Suprapubic skin (tissue), 4 donors: ENCODE data around the gene CYP27A1. TPM values are rescaled to one million over a fixed set of nuclear protein-coding genes. Genes with fewer than 3 reads are reported as not detected.
A peak's percentile ranks its signal among the peaks of the same experiment; 100 is the strongest.

Source experiments
- DNase-seq, 2 donors: peaks; one replicate each; pipeline ENCODE4 v3.0.0-alpha.2; 2019; ENCODE audit warnings: low spot score in 2 of 2
- H3K27ac ChIP-seq: fragments of 200-600 bp; sonication (generic); one replicate; pipeline ENCODE4 v1.5.1; 2019
- H3K27me3 ChIP-seq: fragments of 200-600 bp; sonication (generic); one replicate; pipeline ENCODE4 v1.5.1; 2019
- H3K36me3 ChIP-seq: fragments of 200-600 bp; sonication (generic); one replicate; pipeline ENCODE4 v1.5.1; 2019
- H3K4me1 ChIP-seq: fragments of 200-600 bp; sonication (generic); one replicate; pipeline ENCODE4 v1.5.1; 2019
- H3K4me3 ChIP-seq: fragments of 200-600 bp; sonication (generic); one replicate; pipeline ENCODE4 v1.5.1; 2019; ENCODE audit warnings: mild to moderate bottlenecking
- H3K9me3 ChIP-seq: fragments of 200-600 bp; sonication (generic); one replicate; pipeline ENCODE4 v1.5.1; 2019
- EP300 ChIP-seq: sonication (generic); formaldehyde crosslinking; IDR thresholded peaks from one replicate; pipeline ENCODE4 v1.6.1; 2017; ENCODE audit warnings: antibody characterized with exemption
- POLR2A ChIP-seq, 2 donors: fragments of 450-650 bp; IDR thresholded peaks; one replicate each; pipeline ENCODE4 v1.6.1; 2017; ENCODE audit warnings: antibody characterized with exemption in 2 of 2, mild to moderate bottlenecking in 2 of 2, moderate library complexity in 2 of 2
- POLR2AphosphoS5 ChIP-seq, 3 donors: sonication (generic); formaldehyde crosslinking; IDR thresholded peaks; one replicate each; pipeline ENCODE4 v1.6.1; 2017; ENCODE audit warnings: antibody characterized with exemption in 3 of 3
- WGBS: methylation state at CpG from one replicate; pipeline ENCODE4 v1.1.5; 2018; 5-methylcytosine and 5-hydroxymethylcytosine counted together
- total RNA-seq, 4 donors: library from RNA; depleted of rRNA; stranded (reverse); fragments of >200 nt; gene quantifications; one replicate each; pipeline ENCODE4 v1.1.0, GENCODE V29; 2016
- TF ChIP-seq, protein P1 (sequence below), 2 donors: fragments of 200-600 bp in 1 of 2; fragments of 450-650 bp in 1 of 2; sonication (generic) in 1 of 2; IDR thresholded peaks; one replicate each; pipeline ENCODE4 v1.5.1; 2016 to 2019; ENCODE audit warnings: antibody characterized with exemption in 2 of 2, mild to moderate bottlenecking in 1 of 2, moderate library complexity in 1 of 2

Gene CYP27A1
- total RNA-seq, 4 donors from 2014 or later, result 17.4 to 30.7 (median 21.8) TPM

DNA sequence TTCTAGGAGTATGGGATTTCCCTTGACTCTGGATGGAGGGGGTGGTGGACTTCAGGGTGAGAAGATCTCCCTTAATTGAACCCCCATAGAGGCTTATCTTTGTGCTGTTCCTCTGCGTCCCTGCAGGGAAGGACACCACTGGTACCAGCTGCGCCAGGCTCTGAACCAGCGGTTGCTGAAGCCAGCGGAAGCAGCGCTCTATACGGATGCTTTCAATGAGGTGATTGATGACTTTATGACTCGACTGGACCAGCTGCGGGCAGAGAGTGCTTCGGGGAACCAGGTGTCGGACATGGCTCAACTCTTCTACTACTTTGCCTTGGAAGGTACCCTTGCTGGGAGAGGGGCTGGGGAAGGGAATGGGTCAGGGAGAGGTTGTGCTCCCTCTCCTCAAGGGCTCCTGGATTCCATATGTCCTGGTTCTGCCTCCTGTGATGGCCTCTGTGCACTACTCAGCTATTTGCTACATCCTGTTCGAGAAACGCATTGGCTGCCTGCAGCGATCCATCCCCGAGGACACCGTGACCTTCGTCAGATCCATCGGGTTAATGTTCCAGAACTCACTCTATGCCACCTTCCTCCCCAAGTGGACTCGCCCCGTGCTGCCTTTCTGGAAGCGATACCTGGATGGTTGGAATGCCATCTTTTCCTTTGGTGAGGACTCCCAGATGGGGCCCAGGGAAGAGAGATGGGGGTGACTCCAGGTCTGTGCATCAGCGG, 30.3 kb downstream of the CYP27A1 start:
- WGBS, result 95% methylated on average over 10 of the region's 21 CpGs
- TF ChIP-seq, protein P1, sequence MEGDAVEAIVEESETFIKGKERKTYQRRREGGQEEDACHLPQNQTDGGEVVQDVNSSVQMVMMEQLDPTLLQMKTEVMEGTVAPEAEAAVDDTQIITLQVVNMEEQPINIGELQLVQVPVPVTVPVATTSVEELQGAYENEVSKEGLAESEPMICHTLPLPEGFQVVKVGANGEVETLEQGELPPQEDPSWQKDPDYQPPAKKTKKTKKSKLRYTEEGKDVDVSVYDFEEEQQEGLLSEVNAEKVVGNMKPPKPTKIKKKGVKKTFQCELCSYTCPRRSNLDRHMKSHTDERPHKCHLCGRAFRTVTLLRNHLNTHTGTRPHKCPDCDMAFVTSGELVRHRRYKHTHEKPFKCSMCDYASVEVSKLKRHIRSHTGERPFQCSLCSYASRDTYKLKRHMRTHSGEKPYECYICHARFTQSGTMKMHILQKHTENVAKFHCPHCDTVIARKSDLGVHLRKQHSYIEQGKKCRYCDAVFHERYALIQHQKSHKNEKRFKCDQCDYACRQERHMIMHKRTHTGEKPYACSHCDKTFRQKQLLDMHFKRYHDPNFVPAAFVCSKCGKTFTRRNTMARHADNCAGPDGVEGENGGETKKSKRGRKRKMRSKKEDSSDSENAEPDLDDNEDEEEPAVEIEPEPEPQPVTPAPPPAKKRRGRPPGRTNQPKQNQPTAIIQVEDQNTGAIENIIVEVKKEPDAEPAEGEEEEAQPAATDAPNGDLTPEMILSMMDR (IDR thresholded peaks at IDR 0.05), result no peak
- TF ChIP-seq POLR2A (IDR thresholded peaks at IDR 0.05) (no peak), EP300 (no peak), POLR2AphosphoS5 (IDR thresholded peaks at IDR 0.05) (no peak)
- H3K27me3 ChIP-seq, result no peaks in the 10 kb centered on the region
- no peak overlapping the region for H3K27ac ChIP-seq
- DNase-seq, result no peak
- H3K4me3 ChIP-seq, result no peak overlapping the region
- no peaks in the 10 kb centered on the region for H3K9me3 ChIP-seq
- peaks cover 10% of the 10 kb centered on the region for H3K4me1 ChIP-seq
- H3K36me3 ChIP-seq, result peaks cover 28% of the 10 kb centered on the region

DNA sequence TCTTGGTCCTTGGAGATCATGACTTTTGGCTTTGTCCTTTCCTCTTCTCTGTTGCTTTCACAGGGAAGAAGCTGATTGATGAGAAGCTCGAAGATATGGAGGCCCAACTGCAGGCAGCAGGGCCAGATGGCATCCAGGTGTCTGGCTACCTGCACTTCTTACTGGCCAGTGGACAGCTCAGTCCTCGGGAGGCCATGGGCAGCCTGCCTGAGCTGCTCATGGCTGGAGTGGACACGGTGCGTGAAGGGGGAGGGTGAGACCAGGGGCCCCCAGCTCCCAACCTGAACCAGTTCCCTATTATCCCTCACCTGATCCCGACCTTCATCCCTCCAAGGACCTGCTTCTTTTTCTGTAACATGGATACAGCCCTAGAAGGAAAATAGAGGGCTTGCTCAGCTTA, 30.9 kb downstream of the CYP27A1 start:
- DNase-seq, result no peak
- Histone ChIP-seq H3K27ac (no peak overlapping the region), H3K9me3 (no peaks in the 10 kb centered on the region), H3K36me3 (peaks cover 28% of the 10 kb centered on the region), H3K4me3 (no peak overlapping the region), H3K4me1 (peaks cover 10% of the 10 kb centered on the region), H3K27me3 (no peaks in the 10 kb centered on the region)
- 89% methylated on average over 4 of the region's 5 CpGs for WGBS
- TF ChIP-seq, protein P1 (IDR thresholded peaks at IDR 0.05), result no peak
- TF ChIP-seq POLR2AphosphoS5 (IDR thresholded peaks at IDR 0.05) (no peak), EP300 (no peak), POLR2A (IDR thresholded peaks at IDR 0.05) (no peak)

DNA sequence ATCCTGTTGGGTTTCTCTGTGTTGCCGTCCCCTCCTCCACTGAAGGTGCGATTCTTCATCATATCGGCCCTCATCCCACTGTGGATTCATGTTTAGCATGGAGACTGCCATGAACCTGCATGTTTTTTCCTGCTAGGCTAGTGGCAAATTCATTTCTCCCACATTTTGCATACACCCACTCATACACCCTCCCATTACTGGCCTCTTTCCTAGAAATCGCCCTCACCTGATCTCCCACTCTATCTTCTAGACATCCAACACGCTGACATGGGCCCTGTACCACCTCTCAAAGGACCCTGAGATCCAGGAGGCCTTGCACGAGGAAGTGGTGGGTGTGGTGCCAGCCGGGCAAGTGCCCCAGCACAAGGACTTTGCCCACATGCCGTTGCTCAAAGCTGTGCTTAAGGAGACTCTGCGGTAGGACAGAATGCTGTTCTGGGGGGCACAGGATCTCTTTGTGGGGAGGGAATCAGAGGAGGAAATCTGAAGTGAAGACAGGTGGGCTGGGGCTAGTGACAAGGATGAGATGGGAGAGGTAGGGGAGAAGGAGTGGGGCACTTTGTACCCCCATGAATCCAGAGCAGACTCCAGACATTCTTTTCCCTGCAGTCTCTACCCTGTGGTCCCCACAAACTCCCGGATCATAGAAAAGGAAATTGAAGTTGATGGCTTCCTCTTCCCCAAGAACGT, 32.0 kb downstream of the CYP27A1 start:
- no peaks in the 10 kb centered on the region for H3K9me3 ChIP-seq
- H3K27ac ChIP-seq, result peak overlapping the region; percentile 34
- H3K27me3 ChIP-seq, result no peaks in the 10 kb centered on the region
- 73% methylated on average over 11 of the region's 11 CpGs for WGBS
- peaks cover 10% of the 10 kb centered on the region for H3K4me1 ChIP-seq
- no peak overlapping the region for H3K4me3 ChIP-seq
- H3K36me3 ChIP-seq, result peaks cover 29% of the 10 kb centered on the region
- TF ChIP-seq, protein P1 (IDR thresholded peaks at IDR 0.05), result no peak
- TF ChIP-seq EP300 (no peak), POLR2A (IDR thresholded peaks at IDR 0.05) (no peak), POLR2AphosphoS5 (IDR thresholded peaks at IDR 0.05) (no peak)
- no peak for DNase-seq

DNA sequence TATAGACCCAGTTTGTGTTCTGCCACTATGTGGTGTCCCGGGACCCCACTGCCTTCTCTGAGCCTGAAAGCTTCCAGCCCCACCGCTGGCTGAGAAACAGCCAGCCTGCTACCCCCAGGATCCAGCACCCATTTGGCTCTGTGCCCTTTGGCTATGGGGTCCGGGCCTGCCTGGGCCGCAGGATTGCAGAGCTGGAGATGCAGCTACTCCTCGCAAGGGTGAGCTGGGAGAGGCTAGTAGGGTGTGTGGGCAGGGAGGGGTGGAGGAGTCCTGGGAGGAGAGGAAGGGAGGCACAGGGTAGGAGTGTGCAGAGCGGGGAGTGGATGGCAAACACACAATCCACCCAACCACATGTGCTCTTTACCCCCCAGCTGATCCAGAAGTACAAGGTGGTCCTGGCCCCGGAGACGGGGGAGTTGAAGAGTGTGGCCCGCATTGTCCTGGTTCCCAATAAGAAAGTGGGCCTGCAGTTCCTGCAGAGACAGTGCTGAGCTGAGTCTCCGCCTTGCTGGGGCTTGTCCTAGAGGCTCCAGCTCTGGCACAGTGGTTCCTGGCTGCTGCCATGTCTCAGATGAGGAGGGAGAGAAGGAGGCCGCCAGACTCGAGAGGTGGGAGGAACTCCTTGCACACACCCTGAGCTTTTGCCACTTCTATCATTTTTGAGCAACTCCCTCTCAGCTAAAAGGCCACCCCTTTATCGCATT, 32.7 kb downstream of the CYP27A1 start:
- Histone ChIP-seq H3K4me3 (no peak overlapping the region), H3K27me3 (no peaks in the 10 kb centered on the region), H3K27ac (peak overlapping the region; percentile 34), H3K9me3 (no peaks in the 10 kb centered on the region), H3K4me1 (peaks cover 10% of the 10 kb centered on the region), H3K36me3 (peaks cover 34% of the 10 kb centered on the region)
- WGBS, result 46% methylated on average over 13 of the region's 13 CpGs
- DNase-seq, result no peak
- TF ChIP-seq POLR2A (IDR thresholded peaks at IDR 0.05), result no peak
- no peak for TF ChIP-seq POLR2AphosphoS5 (IDR thresholded peaks at IDR 0.05)
- no peak for TF ChIP-seq EP300

DNA sequence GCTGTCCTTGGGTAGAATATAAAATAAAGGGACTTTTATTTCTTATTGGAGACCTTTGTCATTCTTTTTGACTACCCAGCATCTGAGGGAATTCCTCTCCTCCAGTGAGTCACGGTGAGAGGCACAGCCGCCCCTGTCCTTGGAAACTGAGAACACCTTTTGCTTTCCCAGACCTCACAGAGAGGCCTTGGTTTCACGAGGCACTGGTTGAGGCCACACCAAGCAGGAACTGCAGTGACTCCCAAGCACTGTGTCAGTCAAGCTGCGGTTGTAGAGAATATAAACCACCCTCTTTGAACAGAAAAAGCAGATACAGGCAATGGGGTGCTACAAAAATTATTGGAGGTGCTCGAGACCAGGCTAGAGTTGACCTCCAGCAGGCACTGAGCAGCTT, 33.3 kb downstream of the CYP27A1 start:
- 72% methylated on average over 5 of the region's 5 CpGs for WGBS
- H3K36me3 ChIP-seq, result peaks cover 34% of the 10 kb centered on the region
- no peak for DNase-seq
- TF ChIP-seq, protein P1 (IDR thresholded peaks at IDR 0.05), result no peak
- TF ChIP-seq EP300, result no peak
- TF ChIP-seq POLR2A (IDR thresholded peaks at IDR 0.05), result no peak
- no peak for TF ChIP-seq POLR2AphosphoS5 (IDR thresholded peaks at IDR 0.05)
- no peak overlapping the region for H3K27ac ChIP-seq
- H3K27me3 ChIP-seq, result no peaks in the 10 kb centered on the region
- peaks cover 10% of the 10 kb centered on the region for H3K4me1 ChIP-seq
- no peak overlapping the region for H3K4me3 ChIP-seq
- no peaks in the 10 kb centered on the region for H3K9me3 ChIP-seq
